RWPE2 (cell line): ENCODE measurements around the gene LARP6.

ENCODE experiments used
- ATAC-seq: fragments of 200-7000 bp; cut with Tn5 transposase; 3 replicates; pipeline ENCODE4 v1.9.1; 2021; ENCODE audit warnings: low read depth
- DNase-seq: peaks from one replicate; pipeline ENCODE4 v3.0.0-alpha.2; 2020; ENCODE audit warnings: low spot score
- H3K27ac ChIP-seq: fragments of 450-650 bp; 2 replicates; pipeline ENCODE4 v1.5.1; 2017; ENCODE audit warnings: mild to moderate bottlenecking; ENCODE audit not compliant: poor library complexity, severe bottlenecking
- H3K27me3 ChIP-seq: fragments of 250-450 bp; sonication (Bioruptor Pico); 2 replicates; pipeline ENCODE4 v1.5.1; 2021; ENCODE audit warnings: mild to moderate bottlenecking, moderate library complexity; ENCODE audit not compliant: insufficient read depth, poor library complexity, severe bottlenecking
- H3K36me3 ChIP-seq: fragments of 250-450 bp; sonication (Bioruptor Pico); 2 replicates; pipeline ENCODE4 v1.5.1; 2020; ENCODE audit warnings: low read depth, mild to moderate bottlenecking, moderate library complexity
- H3K4me1 ChIP-seq: fragments of 250-450 bp; sonication (Bioruptor Pico); 2 replicates; pipeline ENCODE4 v1.5.1; 2021; ENCODE audit warnings: mild to moderate bottlenecking, moderate library complexity; ENCODE audit not compliant: insufficient read depth, poor library complexity, severe bottlenecking
- H3K4me3 ChIP-seq: fragments of 250-450 bp; sonication (Bioruptor Pico); 2 replicates; pipeline ENCODE4 v1.5.1; 2021; ENCODE audit warnings: mild to moderate bottlenecking, moderate library complexity; ENCODE audit not compliant: severe bottlenecking
- H3K9me3 ChIP-seq: fragments of 250-450 bp; sonication (Bioruptor Pico); 2 replicates; pipeline ENCODE4 v1.5.1; 2021; ENCODE audit warnings: mild to moderate bottlenecking, moderate library complexity; ENCODE audit not compliant: severe bottlenecking
- TF ChIP-seq, protein P1 (sequence below): fragments of 450-650 bp; IDR thresholded peaks from one replicate; pipeline ENCODE4 v1.5.1; 2017; ENCODE audit warnings: mild to moderate bottlenecking, moderate library complexity; ENCODE audit not compliant: poor library complexity, severe bottlenecking

Gene LARP6

DNA sequence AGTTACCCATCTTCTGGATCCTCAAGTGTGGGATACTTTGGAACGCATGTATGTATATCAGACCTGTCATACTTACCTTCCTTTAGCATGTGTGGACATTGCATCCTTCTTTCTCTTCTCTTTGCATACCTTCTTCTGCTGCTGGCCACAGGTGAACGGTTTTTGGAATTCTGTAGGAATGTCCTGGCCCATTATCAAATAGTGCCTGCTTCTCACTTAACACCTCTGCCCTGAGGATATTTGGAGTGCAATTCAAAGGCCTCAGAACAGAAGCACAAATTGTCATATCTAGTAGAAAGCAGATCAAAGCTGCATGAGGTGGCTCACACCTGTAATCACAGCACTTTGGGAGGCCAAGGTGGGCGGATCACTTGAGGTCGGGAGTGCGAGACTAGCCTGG lies 56.5 kb downstream of the LARP6 start:
- H3K4me3 ChIP-seq, result no peak overlapping the region
- H3K4me1 ChIP-seq, result peaks cover 35% of the 10 kb centered on the region
- peak; percentile 11 for DNase-seq
- no peaks in the 10 kb centered on the region for H3K9me3 ChIP-seq
- H3K36me3 ChIP-seq, result no peaks in the 10 kb centered on the region
- ATAC-seq, result no peak
- TF ChIP-seq, protein P1, sequence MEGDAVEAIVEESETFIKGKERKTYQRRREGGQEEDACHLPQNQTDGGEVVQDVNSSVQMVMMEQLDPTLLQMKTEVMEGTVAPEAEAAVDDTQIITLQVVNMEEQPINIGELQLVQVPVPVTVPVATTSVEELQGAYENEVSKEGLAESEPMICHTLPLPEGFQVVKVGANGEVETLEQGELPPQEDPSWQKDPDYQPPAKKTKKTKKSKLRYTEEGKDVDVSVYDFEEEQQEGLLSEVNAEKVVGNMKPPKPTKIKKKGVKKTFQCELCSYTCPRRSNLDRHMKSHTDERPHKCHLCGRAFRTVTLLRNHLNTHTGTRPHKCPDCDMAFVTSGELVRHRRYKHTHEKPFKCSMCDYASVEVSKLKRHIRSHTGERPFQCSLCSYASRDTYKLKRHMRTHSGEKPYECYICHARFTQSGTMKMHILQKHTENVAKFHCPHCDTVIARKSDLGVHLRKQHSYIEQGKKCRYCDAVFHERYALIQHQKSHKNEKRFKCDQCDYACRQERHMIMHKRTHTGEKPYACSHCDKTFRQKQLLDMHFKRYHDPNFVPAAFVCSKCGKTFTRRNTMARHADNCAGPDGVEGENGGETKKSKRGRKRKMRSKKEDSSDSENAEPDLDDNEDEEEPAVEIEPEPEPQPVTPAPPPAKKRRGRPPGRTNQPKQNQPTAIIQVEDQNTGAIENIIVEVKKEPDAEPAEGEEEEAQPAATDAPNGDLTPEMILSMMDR, result no peak
- H3K27ac ChIP-seq, result no peak overlapping the region
- H3K27me3 ChIP-seq, result no peaks in the 10 kb centered on the region

DNA sequence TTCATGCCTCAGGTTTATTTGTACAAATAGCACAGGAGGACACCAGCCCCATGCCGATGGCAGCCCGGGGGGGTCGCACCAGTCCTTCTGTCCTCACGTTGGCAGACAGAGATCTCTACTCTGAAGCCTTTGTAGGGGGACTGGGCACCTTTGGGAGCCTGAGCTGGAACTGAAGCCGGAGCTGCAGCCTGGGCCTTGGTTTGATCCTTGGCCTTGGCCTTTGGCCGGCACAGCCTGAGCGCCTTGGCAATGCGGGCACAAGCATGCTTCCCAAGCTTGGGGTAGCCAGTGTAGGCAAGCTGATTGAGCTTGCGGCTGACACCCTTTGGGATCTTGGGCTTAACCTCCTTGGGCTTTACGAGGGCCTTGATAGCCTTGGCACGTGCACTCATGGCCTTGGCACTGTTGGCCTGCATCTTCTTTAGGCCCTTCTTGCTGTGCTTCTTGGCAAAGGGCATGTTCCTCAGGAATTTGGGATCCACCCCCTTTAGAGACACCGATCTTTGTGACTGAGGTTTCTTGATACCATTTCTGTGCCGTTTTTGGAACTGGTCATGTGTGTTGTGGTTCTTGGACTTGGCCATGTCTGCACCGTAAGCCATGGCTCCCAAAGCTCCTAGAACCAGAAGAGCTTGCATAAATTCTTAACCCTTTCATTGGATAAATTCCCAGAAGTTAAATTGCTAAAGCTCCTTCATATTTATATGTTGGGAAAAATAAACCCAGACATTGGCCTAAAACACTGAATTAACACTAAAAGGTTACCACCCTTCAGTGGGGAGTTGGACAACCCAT lies 57.2 kb downstream of the LARP6 start:
- ATAC-seq (no peak), DNase-seq (peak; percentile 35)
- Histone ChIP-seq H3K27ac (peak overlapping the region; percentile 89), H3K9me3 (no peaks in the 10 kb centered on the region), H3K4me1 (peaks cover 34% of the 10 kb centered on the region), H3K36me3 (no peaks in the 10 kb centered on the region), H3K27me3 (no peaks in the 10 kb centered on the region), H3K4me3 (no peak overlapping the region)
- TF ChIP-seq, protein P1, result no peak

DNA sequence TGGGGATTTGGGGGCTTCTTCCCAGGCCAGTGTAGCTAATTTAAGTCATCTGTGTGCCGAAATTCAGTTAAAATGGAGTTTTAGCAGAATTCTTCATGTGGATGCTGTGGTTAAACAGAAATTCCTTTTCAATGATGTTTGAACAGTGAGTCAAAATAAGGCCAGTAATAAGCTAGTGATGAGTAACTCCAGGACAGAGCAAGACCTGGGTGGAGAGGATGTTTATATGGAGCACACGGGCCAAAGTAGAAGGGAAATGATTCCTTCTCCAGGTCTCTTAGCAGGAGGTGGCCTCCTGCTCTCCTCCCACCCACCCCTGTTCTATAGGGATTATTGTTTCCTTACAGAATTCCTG lies 58.7 kb downstream of the LARP6 start:
- peaks cover 30% of the 10 kb centered on the region for H3K4me1 ChIP-seq
- TF ChIP-seq, protein P1, result no peak
- DNase-seq, result peak; percentile 69
- no peaks in the 10 kb centered on the region for H3K36me3 ChIP-seq
- H3K27me3 ChIP-seq, result no peaks in the 10 kb centered on the region
- ATAC-seq, result peak; percentile 98
- H3K27ac ChIP-seq, result peak overlapping the region; percentile 89
- H3K4me3 ChIP-seq, result no peak overlapping the region
- H3K9me3 ChIP-seq, result no peaks in the 10 kb centered on the region

DNA sequence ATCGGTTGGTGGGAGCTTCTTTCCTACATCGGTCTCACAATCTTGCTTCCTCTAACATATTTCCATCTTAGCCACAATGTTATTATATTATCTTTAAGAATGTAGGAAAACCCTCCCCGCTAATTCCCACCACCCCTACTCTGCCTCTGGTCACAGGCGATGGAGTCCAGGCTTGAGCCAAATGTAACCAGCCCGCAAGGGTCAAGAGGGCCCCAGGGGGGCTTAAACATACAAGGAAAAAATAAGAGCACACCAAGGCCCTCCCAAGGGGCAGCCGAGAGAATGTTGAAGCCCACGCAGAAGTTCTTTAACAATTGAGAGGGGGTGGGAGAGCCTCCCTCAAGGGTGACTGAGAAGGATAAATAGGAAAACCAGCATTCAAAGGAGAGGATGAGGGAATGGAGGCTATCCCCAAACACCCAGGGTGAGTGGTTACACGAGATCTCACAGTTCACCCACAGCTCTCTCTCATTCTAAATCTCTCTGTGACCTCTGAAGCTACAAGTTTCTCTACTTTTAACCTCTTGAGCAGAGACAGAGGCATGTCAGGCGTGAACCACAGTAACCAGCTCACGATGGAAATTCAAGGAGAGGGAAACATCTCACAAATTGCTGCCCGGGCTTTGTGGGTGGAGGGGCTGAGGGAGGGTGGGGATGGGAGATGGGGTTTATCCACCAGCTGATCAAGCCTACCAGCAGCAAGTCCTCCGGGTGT lies 59.2 kb downstream of the LARP6 start:
- ATAC-seq (peak; percentile 30), DNase-seq (peak; percentile 42)
- Histone ChIP-seq H3K27ac (peak overlapping the region; percentile 89), H3K36me3 (no peaks in the 10 kb centered on the region), H3K4me3 (no peak overlapping the region), H3K9me3 (no peaks in the 10 kb centered on the region), H3K27me3 (no peaks in the 10 kb centered on the region), H3K4me1 (peaks cover 25% of the 10 kb centered on the region)
- TF ChIP-seq, protein P1, result no peak

DNA sequence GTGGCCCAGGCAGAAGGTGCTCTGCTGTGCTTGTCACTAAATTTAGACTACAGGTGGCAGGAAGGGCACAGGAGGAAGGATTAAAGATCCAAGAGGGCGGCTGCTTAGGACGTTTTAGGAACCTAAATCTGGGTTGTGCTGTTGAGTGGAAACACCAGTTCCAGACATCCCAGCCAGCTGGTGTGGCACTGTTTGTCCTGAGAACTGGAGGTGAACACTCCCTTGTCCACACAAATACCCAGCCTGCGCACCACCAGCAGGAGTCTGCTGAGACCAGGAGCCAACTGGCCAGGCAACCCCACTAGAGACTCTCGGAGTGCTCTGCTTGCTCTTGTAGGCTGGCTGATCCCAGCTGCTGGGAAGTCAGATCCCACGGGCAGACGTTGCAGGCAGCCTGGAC lies 60.3 kb downstream of the LARP6 start:
- DNase-seq (peak; percentile 64), ATAC-seq (no peak)
- H3K4me1 ChIP-seq, result peaks cover 26% of the 10 kb centered on the region
- TF ChIP-seq, protein P1, result no peak
- no peak overlapping the region for H3K27ac ChIP-seq
- no peaks in the 10 kb centered on the region for H3K27me3 ChIP-seq
- no peaks in the 10 kb centered on the region for H3K9me3 ChIP-seq
- H3K4me3 ChIP-seq, result no peak overlapping the region
- no peaks in the 10 kb centered on the region for H3K36me3 ChIP-seq
